GM21576 (cell line): ENCODE data around the gene AEBP1.

Experiments used
- ATAC-seq: cut with Tn5 transposase; IDR thresholded peaks from one replicate; pipeline ENCODE4 v1.9.1; 2021; ENCODE audit warnings: mild to moderate bottlenecking, moderate library complexity; ENCODE audit not compliant: unreplicated experiment

Gene AEBP1

DNA sequence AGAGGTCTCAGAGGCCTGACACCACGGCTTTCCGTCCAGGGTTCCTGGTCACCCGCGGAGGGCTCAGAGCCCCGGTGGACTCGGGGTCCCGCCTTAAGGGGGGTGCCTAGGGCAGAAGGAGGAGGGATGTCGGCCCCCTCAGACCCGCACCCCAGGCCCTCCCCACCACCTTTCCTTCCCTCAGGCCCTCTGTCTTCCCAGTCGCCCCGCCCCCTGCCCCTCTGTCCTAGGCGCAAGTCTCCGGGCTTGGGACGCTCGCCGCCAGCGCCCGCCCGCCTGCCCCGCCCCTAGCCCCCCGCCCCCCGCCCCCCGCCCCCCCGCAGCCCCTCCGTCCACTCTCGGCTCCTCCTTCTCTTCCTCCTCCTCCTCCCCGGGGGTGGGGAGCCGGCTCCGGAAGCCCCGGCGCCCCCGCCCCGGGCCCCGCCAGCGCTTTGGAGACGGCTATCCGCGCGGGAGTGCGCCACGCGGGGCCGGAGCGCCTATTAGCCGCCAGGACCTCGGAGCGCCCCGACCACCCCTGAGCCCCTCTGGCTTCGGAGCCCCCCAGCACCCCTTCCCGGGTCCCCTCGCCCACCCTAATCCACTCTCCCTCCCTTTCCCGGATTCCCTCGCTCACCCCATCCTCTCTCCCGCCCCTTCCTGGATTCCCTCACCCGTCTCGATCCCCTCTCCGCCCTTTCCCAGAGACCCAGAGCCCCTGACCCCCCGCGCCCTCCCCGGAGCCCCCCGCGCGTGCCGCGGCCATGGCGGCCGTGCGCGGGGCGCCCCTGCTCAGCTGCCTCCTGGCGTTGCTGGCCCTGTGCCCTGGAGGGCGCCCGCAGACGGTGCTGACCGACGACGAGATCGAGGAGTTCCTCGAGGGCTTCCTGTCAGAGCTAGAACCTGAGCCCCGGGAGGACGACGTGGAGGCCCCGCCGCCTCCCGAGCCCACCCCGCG lies at the start of gene AEBP1:
TSS of gene AEBP1 (plus strand) at position 423 of the 937 bp plus-strand sequence. CDS start at position 744, 321 bp downstream.
- no peak for ATAC-seq

GRCh38 chr7:44056681-44057080 lies 47.5 kb upstream of the AEBP1 start:
- ATAC-seq = no peak

GRCh38 chr7:44057181-44057848 lies 46.8 kb upstream of the AEBP1 start:
- no peak for ATAC-seq

DNA sequence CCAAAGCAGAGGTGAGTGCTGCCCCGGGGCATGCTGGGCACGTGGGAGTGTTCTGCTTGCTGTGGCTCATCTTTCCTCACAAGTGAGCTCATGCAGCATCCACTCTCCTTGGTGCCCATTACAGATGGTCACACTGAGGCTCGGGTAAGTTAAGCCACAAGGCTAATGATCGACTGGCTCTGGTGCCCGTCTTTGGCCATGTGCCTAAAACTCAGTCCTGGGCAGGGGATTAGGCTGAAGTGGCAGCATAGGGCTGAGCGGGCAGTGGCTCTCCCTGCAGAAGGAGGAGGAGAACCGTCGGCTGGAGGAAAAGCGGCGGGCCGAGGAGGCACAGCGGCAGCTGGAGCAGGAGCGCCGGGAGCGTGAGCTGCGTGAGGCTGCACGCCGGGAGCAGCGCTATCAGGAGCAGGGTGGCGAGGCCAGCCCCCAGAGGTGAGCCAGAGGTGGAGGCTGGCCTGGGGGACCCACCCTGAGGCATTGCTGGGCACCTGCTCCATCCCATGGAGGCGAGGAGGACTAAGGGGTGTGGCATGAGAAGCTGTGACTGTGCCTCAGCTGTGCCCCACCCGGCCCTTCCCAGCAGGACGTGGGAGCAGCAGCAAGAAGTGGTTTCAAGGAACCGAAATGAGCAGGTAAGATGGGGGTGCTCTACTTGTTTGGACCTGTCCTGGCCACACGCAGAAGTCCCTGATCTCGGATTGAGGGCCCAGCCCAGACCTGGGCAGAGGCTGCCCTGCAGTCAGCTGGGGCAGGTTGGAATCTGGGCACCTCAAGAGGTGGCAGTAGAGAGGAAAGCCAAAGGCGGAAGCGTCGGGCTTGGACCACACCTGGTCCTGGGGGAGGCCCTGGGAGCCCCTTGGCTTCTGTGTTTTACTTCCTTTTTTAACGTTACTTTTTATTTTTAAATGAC lies 46.0 kb upstream of the AEBP1 start:
- ATAC-seq = no peak

GRCh38 chr7:44058759-44059218 lies 45.4 kb upstream of the AEBP1 start:
- ATAC-seq = no peak

DNA sequence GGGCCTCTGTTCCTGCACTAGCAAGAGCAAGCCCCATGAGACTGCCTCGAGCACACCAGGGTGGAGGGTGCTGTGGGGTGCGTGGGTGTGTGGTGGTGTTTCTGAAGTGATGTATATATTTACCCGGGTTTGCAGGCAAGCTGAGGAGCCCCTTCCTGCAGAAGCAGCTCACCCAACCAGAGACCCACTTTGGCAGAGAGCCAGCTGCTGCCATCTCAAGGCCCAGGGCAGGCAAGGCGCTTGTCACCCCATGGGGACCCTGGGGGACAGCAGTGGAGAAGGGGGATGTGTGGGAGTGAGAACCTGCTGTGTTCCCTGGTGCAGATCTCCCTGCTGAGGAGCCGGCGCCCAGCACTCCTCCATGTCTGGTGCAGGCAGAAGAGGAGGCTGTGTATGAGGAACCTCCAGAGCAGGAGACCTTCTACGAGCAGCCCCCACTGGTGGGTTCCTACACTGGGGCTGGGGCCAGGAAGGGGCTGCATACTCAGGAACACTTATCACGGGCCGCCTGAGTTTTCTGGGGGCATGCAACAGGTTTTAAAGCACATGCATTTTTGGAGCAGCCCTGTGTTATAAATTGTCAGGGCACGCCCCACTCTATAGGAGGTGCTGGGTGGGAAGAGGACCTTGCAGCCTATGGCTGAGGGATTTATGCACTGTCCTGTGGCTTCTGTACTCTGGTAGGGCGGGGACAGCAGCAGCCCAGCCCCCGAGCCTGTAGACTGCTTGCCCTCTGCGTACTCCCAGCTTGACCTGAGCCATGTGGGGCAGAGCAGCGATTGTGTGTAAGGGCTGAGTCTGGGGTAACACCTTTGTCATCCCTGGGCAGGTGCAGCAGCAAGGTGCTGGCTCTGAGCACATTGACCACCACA lies 44.7 kb upstream of the AEBP1 start:
- ATAC-seq = no peak

DNA sequence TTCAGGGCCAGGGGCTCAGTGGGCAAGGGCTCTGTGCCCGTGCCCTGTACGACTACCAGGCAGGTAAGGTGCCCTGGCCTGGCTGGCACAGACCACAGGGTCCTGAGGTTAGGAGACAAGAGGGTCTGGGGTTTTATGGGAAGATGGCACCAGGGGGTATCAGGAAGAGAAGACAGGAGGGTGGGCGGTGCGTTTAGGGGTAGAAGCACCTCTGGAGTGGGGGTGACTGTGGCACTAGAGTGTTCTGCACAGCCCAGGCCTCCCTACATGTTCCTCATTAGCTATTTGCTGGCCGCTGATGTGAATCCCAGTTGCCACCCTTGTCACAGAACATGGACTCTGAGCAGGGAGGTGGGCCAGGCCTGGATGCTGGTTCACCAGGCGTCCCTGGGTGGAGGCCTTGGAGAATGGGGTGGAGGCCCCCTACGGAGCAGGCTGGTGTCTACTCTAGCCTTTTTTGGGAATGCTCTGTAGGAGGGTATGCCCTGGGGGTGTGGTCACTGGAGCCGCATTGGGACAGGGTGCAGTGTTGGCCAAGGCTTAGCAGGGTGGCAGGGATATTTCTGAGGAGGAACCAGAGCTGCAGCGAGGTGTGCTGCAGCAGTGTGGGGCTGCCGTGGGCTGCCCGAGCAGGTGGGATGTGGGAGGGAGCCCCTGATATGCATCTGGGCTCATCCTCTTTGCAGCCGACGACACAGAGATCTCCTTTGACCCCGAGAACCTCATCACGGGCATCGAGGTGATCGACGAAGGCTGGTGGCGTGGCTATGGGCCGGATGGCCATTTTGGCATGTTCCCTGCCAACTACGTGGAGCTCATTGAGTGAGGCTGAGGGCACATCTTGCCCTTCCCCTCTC lies 43.8 kb upstream of the AEBP1 start:
- ATAC-seq = no peak

GRCh38 chr7:44060948-44061644 lies 43.0 kb upstream of the AEBP1 start:
- ATAC-seq = no peak

DNA sequence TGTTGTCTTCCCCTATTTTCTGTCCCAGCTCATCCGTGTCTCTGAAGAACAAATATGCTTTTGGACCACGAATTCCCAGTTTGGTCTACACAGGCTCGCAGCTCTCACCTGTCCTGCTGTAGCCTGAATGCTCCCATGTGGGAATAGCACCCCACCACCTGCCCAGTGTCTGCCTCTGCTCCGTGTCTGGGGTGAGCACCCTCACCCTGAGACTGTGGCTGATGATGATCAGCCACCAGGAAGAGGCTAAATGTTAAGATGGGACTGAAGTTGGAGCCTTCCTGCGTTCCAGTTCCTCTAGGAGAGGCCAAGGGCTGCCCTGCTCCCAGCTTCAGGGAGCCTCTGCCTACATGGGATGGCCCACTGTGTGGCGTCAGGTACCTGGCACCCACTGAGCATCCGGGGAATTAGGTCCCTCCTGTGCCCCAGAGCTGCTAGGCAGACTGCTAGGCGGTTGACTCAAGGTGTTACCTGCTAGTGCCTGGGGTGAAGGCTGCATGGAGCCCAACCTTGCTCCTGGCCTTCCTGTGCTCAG lies 42.4 kb upstream of the AEBP1 start:
- no peak for ATAC-seq

DNA sequence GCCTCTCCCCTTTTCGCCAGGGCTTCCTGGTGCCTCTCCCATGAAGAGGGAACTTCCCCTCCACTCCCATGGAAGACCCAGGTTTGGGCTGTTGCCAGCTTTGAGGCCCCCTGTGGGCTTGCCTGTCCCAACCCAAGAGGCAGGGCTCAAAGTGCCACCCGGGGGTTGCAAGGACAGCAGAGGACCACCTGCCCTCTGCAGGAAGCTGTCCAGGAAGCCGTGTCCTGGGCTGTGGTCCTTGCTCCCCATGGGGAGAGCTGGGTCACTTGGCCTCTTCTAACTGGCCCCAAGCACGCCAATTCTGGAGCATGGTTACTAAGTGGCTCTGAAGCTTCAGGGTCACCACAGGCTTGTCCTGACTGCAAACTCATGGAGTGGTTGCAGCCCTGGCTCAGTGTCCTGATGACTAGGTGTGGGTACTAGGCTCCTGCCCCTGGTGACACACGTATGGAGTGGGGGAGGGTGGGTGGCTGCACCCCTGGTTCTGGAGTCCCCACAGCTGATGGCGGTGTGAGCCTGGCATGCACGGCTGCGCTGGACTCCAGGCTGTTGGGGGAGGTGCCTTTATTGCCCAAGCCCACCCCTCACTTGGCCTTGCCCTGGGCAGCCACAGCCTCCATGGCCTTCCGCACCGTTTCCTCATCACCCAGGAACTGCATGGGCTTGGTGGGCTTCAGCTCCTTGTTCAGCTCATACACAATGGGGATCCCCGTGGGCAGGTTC lies 41.8 kb upstream of the AEBP1 start:
- ATAC-seq = no peak

DNA sequence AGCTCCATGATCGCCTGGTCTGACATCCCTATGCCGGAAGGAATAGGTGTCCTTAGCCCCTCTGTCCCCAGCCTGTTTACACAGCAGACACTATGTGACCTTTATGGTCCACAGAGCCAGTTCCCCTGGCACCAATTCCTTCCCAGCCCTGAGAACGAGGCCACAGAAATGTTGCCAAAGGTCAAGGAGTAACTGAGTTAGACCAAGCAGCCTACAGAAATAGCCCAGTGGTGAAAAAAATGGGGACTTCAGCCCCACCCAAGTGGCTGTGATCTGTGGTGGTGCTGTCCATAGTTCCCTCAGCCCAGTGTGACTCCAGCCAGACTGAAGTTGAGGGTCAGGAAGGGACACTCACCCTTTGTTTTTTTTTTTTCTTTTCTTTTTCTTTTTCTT lies 41.2 kb upstream of the AEBP1 start:
- ATAC-seq = no peak

- ATAC-seq = no peak
These were observed 40.6 kb upstream of the AEBP1 start for GRCh38 chr7:44063547-44063893.

DNA sequence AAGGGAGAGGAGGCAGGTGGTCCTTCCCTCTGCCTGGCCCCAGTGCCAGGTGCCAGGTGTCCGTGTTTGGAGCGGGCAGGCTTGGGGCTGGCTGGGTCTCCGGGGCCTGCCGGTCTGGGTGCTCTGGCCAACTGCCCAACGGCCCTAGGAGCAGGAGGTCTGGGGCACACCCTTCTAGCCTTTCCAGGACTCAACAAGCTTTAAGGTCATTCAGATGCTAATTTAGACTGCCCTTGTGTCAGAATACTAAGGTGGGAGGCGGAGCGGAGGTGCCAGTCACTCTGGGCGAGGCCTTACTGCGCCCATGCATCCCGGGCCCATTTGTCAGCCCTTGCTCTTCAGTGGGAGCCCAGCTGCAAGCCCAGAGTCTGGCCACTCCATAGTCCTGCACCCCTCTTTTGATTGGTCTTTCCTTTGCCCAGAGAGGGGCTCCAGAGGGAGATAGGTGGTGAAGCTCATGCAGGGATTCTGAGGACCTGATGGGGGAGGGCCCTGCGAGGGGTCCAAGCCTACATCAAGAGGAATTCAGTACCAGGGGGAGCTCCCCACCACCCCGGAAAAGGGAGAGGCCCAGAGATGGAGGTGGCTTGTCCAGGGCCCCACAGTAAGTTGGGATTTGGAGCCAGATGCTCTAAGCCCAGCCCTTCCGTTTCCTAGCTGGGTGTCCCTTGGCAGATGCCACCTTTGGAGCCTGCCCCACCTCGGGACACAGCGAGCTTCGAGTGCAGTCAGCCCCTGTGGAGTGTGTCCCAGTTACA lies 40.1 kb upstream of the AEBP1 start:
- no peak for ATAC-seq

DNA sequence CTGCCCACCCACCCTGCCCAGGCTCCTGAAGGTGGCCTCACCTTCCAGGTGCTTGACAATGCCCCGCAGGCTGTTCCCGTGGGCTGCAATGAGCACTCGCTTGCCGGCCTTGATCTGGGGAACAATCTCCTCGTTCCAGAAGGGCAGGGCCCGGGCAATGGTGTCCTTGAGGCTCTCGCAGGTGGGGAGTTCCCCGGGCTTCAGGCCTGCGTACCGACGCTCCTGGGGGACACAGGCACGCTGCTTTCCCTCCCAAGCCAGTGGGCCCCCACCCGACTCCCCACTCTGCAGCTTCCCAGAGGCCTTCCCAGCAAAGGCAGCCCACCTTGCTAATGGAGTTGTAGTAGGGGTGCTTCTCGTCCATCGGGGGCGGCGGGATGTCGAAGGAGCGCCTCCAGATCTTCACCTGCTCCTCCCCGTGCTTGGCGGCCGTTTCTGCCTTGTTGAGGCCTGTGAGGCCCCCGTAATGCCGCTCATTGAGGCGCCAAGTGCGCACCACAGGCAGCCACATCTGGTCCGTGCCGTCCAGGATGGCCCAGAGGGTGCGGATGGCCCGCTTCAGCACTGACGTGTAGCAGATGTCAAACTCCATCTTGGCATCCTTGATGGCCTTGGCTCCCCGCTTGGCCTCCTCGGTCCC lies 39.2 kb upstream of the AEBP1 start:
- no peak for ATAC-seq

- no peak for ATAC-seq
These were observed 38.6 kb upstream of the AEBP1 start, which contains the start of gene PGAM2 for GRCh38 chr7:44065431-44066110. PGAM2 (minus strand) TSS chr7:44065567; CDS start chr7:44065529, 38 bp downstream.

GRCh38 chr7:44066111-44066460 lies 38.1 kb upstream of the AEBP1 start:
- no peak for ATAC-seq
